Endometrial microvascular endothelial cells (primary cell): Measurements from ENCODE around the gene APBB2. TPM values are rescaled to one million over a fixed set of nuclear protein-coding genes. Genes with fewer than 3 reads are reported as not detected.

Experiments used
- in situ Hi-C: cut with HindIII; loops from 2 replicates; pipeline ENCODE4 v1.10.0; 2017; ENCODE audit warnings: low sequenced_read_pairs, low pct_unique_long_range_greater_than_20kb; ENCODE audit errors: inconsistent ontology term
- total RNA-seq: library from RNA; depleted of rRNA; stranded (reverse); fragments of >200 nt; gene quantifications from one replicate; pipeline ENCODE4 v1.2.3, GENCODE V29; 2015; ENCODE audit errors: inconsistent ontology term

APBB2 gene
- total RNA-seq, 1 donor from 2014 or later, result 136 TPM

DNA sequence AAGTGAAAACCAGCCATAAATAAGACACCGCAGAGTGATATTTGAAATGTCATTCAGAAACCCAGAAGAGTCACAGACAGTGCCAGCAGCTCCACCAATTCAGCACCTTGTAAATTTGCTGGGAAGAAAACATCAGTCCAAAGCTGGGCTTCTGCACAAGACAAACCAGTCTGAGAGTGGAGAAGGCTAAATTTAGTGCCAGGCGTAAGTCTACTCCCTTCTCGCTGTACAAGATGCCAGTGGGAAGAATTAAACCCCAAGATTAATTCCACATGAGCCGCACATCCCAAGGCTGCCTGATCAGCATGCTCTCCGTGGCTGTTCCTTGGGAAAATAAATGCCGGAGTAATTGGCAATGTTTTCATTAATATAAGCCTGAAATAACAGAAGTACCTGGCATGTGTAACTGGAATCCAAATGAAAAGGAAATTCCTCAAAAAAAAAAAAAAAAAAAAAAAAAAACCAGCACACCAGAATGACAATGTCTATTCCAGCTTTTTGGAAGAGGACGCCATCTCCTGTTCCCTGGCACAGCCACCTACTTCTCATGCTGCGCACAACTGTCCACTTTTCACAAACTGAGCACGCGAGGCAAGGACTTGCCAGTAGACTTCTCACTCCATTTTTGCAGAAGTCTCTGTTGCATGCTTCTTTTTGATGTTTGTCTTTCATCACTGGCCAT, 369.0 kb downstream of the APBB2 start:
- in situ Hi-C loops, result no loop called here

DNA sequence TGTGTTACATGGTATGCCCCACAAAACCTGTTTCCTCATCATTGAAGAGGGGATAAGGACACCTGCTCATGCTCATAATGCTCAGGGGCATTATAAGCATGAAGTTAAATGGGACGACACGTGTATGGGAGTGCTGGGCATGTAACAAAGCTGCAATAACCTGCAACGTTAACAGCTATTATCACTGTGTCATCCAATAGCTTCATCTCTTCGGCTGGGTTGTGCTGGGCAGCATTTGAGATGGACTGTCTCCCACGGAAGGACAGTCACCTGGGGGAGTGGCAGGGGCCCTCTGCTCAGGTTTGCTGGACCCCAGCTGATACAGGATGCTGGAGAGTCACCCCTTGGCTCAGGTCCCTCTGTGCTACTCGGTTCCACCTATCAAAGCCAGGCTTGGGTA, 370.1 kb downstream of the APBB2 start:
- in situ Hi-C loops, result no loop called here

- in situ Hi-C loops, result no loop called here
Observed at GRCh38 chr4:40843696-40844095, 370.6 kb downstream of the APBB2 start.

DNA sequence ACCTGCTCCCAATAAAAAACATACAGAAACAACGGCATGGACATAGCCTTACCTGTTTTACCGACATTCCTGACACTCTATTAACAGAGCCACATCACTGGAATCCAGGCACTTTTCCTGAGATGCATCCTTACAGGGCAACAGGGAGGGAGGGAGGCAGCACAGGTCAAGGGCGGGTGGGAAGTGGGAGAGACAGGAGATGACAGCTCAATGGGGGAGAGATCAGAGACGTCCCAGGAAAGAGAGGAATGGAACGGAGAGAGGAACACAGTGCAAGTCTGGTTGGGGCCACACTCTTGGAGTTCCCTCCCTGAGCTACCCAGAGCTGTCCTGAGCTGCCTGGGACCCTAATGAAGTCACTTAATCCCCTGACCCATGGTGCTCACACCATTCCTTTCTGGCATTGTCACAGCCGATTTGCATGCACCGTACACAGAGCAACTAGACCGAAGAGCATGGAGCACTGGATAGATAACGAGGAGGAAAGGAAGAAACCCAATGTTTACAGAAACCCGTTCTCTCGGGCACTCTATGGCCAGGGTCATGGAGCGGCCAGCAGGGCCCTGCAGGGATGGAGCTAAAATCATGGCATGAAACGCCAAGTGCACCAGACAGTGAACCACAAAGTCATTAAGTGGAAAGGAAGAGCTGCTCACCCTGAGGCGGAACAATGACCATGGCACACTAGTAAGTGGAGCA, 371.5 kb downstream of the APBB2 start:
- in situ Hi-C loops, result no loop called here

- in situ Hi-C loops, result no loop called here
Observed at GRCh38 chr4:40842318-40842717, 372.0 kb downstream of the APBB2 start.

DNA sequence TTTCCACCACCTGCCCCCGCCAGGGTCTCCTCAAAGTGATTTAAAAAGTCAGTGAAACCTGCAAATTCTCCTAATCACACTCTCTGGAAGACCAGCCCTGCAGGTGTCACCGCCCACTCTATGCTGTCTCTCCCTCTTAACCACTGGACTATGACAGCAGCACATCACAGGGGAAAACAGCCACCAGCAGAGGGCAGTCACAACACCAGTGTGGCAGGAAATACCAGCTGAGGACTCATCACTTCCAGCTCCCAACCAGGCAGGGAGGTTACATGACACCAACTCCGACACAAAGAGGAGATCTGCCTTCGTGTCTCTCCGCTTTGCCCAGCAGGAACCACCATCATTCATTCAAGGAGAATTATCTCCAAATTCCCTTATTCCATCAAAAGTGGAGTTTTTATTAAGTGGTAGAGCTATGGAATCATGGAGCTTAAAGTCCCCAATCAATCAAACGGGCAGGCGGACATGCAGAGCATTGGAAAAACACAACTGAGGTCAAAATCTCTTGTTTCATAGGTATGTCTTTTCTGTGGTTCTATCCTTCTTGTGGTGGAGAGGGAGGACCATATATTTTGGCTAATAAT, 373.3 kb downstream of the APBB2 start:
- in situ Hi-C loops, result no loop called here

DNA sequence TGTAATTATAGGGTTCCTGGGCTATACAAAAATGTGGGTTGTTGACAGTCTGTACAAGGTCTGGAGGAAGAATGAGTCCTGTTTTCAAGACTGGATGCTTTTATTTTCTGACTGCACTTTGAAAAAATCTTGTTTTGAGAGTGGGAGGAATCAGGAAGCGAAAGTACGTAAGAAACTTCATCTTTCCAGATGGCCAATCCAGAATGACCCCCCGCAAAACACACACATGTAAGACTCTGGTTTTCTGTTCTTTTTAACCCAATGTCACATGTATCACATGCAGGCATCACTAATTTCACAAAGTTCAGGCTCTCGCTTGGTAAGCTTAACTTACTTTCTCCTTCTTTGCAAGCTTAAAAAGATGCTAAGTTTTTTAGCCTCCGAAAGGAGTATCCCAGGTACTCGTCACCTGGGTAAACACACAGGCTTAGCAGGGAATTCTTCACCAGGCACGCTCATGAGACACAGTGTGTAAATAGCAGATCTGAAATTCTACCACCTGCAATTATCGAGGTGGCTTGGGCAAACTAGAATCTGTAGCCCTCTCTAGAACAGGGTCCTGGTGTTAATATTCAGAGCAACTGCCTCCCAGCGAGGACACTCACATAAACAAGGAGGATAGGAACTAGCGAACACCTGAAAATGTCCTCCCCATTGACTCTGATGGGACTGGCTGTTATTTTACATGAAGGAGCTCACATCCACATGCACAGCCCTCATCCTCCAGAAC, 373.9 kb downstream of the APBB2 start:
- in situ Hi-C loops, result no loop called here

DNA sequence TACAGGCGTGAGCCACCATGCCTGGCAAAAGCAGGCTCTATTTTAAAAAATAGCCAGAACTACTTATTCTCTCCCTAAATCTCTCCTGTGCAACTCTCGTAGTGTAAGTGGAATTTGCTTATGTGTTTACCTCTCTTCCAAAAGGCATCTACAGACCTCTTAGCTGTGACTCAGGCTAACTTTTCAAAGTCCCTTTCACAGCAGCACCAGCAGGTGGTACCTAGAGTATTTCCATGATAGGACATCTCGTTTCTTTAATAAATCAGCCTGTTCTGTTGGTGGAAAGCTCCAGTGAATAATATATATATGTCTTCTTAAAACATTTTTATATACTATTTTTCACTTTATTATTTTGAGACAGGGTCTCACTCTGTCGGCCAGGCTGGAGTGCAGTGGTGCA, 375.6 kb downstream of the APBB2 start:
- in situ Hi-C loops, result no loop called here

- in situ Hi-C loops, result no loop called here
Observed at GRCh38 chr4:40837094-40837870, 377.1 kb downstream of the APBB2 start.

GRCh38 chr4:40833212-40833611, 381.1 kb downstream of the APBB2 start:
- in situ Hi-C loops, result no loop called here

- in situ Hi-C loops, result no loop called here
Observed at GRCh38 chr4:40832175-40832574, 382.2 kb downstream of the APBB2 start.

DNA sequence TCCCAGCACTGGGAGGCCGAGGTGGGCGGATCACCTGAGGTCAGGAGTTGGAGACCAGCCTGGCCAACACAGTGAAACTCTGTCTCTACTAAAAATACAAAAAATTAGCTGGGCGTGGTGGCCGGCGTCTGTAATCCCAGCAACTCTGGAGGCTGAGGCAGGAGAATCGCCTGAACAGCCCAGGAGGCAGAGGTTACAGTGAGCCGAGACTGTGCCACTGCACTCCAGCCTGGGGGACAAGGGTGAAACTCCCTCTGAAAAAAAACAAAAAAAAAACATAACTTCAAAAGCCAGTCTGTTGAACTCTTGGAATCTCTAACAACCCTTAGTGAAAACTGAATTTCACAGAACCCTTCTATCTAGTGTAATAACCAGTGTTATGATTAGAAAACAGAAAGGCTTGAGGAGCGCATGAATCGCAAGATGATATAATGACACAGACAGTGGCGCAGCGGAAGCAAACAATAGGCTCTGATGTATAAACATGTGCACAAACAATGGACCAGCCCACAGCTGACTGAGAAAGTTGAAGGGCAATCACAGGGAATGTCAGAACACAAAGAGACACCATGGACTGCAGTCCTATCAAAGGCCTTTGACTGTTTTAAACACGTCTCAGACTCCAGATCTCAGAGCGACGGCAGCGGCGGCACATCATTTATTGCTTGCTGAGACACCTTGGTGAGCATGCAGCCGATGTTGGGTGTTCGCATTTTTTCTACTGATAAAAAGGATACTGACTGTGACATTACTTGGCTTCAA, 383.0 kb downstream of the APBB2 start:
- in situ Hi-C loops, result no loop called here

DNA sequence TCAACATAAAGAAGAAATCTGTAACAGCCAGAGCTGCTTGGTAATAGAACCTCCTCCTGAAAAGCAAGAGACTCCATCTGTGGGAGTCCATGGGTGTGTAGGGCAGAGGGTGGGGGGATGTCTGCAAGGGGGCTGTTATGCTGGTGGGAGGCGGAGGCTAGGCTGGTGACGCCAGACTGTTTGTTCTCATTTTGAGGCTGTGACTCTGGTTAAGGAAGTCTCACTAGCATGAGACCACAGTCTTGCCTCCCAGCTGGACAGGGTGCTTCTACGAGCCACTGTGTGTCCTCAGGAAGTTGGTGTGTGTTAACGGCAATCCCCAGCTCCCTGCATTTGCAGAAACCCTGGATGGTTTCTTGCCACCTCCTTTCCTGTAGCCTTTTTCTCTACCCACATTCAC, 384.8 kb downstream of the APBB2 start:
- in situ Hi-C loops, result no loop called here

GRCh38 chr4:40828661-40829060, 385.7 kb downstream of the APBB2 start:
- in situ Hi-C loops, result no loop called here

GRCh38 chr4:40827758-40828157, 386.6 kb downstream of the APBB2 start:
- in situ Hi-C loops, result no loop called here

- in situ Hi-C loops, result no loop called here
Observed at GRCh38 chr4:40826821-40827220, 387.5 kb downstream of the APBB2 start.

- in situ Hi-C loops, result no loop called here
Observed at GRCh38 chr4:40825014-40825838, 389.1 kb downstream of the APBB2 start.
